D721Med (cell line): ENCODE results near the gene HCN2.

Experiments
- DNase-seq: peaks from one replicate; pipeline ENCODE4 v3.0.0; 2011; ENCODE audit warnings: low spot score; ENCODE audit not compliant: insufficient read length
- FAIRE-seq: peaks from 2 replicates; lab custom pipeline; 2011; peaks lifted over from hg19 to GRCh38; lab: Jason Lieb, UNC
- TF ChIP-seq, protein P1 (sequence below): IDR thresholded peaks from 2 replicates; pipeline ENCODE4 v1.5.1; 2012; ENCODE audit warnings: mild to moderate bottlenecking, control low read depth; ENCODE audit not compliant: insufficient read depth; ENCODE audit errors: missing control alignments

HCN2 gene

DNA sequence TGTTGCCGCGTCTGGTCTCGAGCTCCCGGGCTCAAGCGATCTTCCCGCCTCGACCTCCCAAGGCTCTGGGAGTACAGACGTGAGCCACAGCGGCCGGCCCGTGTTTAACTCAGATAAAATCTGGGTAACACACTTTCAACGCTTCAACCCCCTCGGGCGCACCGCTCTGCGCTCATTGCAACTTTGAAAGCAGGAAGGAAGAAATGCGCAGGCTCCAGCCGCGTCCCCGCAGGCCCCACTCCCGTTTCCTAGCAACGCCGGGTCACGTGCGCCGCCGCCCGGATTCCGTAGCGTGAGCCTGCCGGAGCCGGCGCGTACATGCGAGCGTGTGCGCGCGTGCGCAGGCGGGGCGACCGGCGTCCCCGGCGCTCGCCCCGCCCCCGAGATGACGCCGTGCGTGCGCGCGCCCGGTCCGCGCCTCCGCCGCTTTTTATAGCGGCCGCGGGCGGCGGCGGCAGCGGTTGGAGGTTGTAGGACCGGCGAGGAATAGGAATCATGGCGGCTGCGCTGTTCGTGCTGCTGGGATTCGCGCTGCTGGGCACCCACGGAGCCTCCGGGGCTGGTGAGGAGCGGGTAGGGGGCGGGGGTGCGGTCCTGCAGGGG lies 17.4 kb upstream of the HCN2 start, which contains the start of gene BSG:
BSG (plus strand) TSS at position 457 of the 603 bp plus-strand sequence; CDS start at position 496, 39 bp downstream.
- no peak for FAIRE-seq
- peak; percentile 91 for DNase-seq
- TF ChIP-seq, protein P1, sequence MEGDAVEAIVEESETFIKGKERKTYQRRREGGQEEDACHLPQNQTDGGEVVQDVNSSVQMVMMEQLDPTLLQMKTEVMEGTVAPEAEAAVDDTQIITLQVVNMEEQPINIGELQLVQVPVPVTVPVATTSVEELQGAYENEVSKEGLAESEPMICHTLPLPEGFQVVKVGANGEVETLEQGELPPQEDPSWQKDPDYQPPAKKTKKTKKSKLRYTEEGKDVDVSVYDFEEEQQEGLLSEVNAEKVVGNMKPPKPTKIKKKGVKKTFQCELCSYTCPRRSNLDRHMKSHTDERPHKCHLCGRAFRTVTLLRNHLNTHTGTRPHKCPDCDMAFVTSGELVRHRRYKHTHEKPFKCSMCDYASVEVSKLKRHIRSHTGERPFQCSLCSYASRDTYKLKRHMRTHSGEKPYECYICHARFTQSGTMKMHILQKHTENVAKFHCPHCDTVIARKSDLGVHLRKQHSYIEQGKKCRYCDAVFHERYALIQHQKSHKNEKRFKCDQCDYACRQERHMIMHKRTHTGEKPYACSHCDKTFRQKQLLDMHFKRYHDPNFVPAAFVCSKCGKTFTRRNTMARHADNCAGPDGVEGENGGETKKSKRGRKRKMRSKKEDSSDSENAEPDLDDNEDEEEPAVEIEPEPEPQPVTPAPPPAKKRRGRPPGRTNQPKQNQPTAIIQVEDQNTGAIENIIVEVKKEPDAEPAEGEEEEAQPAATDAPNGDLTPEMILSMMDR = no peak

DNA sequence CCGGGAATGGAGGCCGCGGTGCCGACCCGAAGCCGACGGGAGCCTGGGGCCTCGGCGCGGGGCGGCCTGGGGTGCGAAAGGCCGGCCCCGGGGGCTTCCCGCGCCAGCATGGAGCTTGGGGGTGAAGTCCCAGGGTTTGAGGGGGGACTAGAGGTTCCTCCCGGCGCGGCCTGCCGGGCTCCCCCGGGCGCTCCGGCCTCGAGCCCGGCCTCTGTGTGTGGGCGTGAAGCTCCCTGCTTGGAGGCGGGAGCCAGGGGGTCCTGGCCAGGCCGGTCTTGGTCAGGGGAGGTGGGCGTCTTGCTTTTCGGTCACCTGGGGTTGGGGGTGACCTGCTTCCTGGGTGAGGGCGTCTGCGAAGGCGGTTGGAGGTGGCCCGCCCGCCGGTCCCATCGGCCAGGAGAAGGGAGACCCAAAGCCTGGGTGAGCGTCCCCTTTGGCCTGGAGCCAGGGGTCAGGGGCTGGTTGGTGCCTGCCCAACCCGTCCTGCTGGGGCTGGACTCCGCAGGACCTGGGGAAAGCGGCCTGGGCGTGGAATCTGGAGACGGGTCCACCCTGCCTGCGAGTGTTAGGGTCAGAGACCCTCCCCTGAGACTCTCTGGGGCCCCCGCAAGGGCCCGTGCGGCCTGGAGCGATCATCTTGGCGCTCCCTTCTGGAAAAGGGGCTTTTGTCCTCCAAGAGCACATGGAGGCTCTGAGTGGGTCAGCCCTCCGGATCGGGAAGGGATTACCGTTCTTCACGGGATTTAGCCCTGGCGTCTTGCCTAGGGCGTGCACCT lies 16.8 kb upstream of the HCN2 start:
- TF ChIP-seq, protein P1 = no peak
- FAIRE-seq = no peak
- DNase-seq = peak; percentile 59

DNA sequence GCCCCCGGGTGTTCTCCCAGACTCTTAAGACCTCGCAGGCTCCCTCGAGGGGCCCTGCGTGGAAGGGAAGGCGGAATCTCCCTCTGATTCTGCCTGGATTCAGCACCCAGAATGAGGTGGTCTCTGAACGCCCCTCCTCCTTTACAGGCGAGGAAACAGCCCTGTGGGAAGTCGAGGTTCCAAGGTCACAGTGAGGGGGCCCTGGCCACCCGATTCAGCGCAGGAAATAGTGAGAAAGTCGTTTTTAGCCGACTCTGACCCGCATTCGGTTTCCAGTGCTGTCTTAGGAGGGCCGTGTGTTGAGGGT lies 16.2 kb upstream of the HCN2 start:
- no peak for FAIRE-seq
- DNase-seq = no peak
- TF ChIP-seq, protein P1 = no peak

DNA sequence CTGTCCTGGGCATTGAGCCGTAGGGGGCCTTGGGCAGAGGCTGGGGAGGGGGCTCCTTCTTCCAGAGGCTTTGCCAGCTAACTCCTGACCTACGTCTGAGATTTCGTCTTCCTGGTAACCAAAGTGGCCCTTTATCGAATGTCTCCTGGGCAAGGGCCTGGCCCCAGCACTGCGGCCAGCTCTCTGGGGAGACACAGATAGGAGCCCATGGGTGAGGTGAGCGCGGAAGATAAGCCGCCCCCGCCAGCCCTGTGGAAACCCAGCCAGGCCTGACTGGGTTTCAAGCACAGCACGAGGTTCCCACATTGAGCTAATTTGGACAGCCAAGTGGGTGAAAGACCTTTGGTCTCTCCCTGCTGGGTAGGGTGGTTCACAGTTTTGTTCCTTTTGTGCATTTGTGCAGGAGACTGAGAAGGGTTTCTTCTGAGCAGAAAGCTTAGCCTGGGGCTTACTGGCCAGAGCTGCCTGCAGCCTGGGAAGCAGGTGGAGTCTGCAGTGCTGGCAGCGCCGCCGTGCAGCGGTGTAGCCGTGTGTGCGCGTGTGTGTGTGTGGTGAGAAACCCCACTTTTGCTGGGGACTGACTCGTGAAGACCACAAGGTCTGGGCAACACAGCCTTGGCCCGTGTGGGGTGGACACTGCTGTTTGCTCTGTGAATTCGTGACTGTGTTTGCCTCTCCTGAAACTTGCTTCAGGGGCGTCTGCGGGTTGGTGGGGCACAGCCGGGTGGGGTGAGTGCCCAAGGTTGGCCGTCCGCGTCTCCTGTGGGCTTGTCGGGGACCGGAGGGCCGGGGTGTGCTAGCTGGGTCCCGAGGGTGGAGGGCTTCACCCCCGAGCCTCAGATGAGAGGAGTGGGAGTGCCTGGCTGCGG lies 14.8 kb upstream of the HCN2 start:
- FAIRE-seq = no peak
- TF ChIP-seq, protein P1 = no peak
- no peak for DNase-seq

DNA sequence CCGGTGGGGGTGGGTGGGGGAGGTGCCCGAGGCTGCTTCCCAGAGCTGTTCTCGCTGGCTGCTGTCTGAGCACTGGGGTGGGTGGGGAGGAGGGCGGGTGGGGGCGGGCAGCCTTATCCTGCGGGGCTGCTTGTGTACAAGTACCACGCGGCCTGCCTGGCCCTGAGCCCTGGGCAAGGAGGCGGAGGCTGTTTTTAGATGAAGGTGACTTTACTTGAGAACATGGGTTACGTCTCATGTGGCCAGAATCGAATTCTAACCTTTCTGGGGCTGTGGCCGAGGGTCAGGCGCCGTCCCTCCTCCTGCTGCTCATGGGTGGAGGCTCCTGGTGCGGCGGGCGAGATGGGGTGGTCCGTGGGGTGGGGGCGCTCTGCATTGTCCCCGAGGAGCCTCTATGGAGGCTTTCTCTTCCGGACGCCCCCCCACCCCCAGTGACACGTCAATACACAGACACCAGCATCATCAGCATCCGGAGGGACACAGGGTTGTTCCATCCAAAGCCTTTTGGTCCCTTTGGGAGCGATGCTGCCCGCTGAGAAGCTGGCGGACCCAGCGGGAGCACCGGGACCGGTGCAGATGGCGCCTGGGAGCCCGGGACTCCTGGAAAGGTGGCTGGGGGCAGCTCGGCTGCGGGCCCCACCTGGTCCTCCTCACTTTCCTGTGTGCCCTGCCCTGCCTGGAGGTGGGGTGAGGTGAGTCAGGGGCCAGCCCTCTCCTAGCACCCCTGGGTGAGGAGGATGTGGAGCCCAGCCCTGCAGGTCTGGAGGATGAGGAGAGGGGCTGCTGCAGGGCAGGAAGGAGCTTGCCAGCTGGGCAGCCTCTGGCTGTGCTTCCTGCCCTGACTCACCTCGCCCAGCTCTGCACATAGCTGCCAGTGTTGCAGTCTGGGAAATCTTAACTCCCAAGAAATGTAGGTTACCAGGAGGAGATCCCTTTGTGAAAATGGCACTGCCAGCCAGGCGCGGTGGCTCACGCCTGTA lies 13.9 kb upstream of the HCN2 start:
- DNase-seq = no peak
- TF ChIP-seq, protein P1 = no peak
- FAIRE-seq = no peak

DNA sequence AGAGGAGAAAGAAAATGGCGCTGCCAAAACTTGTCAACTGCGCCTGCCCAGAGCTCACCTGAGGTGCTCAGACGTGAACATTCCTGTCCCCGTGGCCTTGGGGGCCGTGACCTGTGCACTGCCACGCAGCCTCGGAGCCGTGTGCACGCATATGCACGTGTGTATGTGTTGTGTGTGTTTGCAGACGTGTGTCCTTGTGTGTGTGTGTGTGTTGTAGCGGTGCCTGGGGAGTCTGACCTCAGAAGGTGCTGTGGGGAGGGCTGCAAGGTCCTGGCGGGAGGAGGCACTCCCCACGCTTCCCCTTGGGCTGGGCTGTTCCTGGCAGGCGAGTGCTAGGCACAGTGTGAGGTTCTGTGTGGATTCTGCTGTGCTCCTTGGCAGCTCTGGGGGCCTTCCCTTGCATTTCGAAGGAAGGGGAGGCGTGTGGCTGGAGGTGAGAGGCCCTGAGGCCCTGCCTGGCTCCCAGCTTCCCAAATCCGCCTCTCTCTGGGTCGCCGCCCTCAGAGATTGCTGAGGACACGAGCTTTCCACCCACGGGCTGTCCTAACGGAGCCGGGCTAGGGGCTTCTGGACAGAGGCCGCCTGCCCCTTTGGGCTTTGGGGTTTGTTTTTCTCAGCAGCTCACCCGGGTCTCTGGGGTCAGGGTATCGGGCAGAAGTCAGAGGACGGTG lies 12.8 kb upstream of the HCN2 start:
- DNase-seq (no peak), FAIRE-seq (no peak)
- TF ChIP-seq, protein P1 = no peak
